ENCODE results near the gene C1orf167. TPM values are rescaled to one million over a fixed set of nuclear protein-coding genes. Genes with fewer than 3 reads are reported as not detected.

The C1orf167 gene
- total and polyA plus RNA-seq, 4 donors, result 0.37 TPM; not detected in 3

- peak; percentile 93 for DNase-seq (ENCODE audit: low spot score)
- Histone ChIP-seq H3K36me3 (ENCODE audit: control insufficient read depth in 4 of 4, insufficient read depth in 3 of 4, low read depth in 1 of 4, low read length in 3 of 4) (no peaks in the 10 kb centered on the region), H3K27me3 (ENCODE audit: control insufficient read depth in 4 of 4, insufficient read depth in 4 of 4, low read length in 3 of 4) (no peaks in the 10 kb centered on the region), H3K27ac (ENCODE audit: low read depth in 1 of 2, low read length in 2 of 2) (peak within 1 kb of the TSS; percentile 85 to 89), H3K4me1 (ENCODE audit: control insufficient read depth in 4 of 4, insufficient read depth in 4 of 4, low read length in 3 of 4) (peaks cover 1 to 14% (median 11%) of the 10 kb centered on the region in 4 donors), H3K4me3 (ENCODE audit: low read depth in 1 of 3, low read length in 3 of 3) (peak within 1 kb of the TSS; percentile 74 to 91 (median 89)), H3K9me3 (ENCODE audit: control insufficient read depth in 4 of 4, low read length in 3 of 4) (no peaks in the 10 kb centered on the region), H3K9ac (ENCODE audit: low read depth in 1 of 2, low read length in 2 of 2) (peak within 1 kb of the TSS; percentile 32 to 84)
- under 1% methylated on average over 59 of the region's 59 CpGs for WGBS
- no peak for TF ChIP-seq HNF4A (conservative IDR thresholded peaks at IDR 0.05)
- no peak for TF ChIP-seq EGR1 (IDR thresholded peaks at IDR 0.05; ENCODE audit: low read depth in 2 of 2)
- TF ChIP-seq REST (IDR thresholded peaks at IDR 0.05), result peak; percentile 96
Observed at GRCh38 chr1:11735854-11736745, 25.9 kb upstream of the C1orf167 start, which contains the start of gene AGTRAP. TSS of gene AGTRAP (plus strand) at chr1:11736136. CDS start at chr1:11736209, 73 bp downstream.

GRCh38 chr1:11736746-11737639 is 25.0 kb upstream of the C1orf167 start:
- Histone ChIP-seq H3K27ac (ENCODE audit: low read depth in 1 of 2, low read length in 2 of 2) (peak overlapping the region; percentile 85 to 89), H3K4me3 (ENCODE audit: low read depth in 1 of 3, low read length in 3 of 3) (peak overlapping the region; percentile 74 to 91 (median 89)), H3K36me3 (ENCODE audit: control insufficient read depth in 4 of 4, insufficient read depth in 3 of 4, low read depth in 1 of 4, low read length in 3 of 4) (no peaks in the 10 kb centered on the region), H3K9ac (ENCODE audit: low read depth in 1 of 2, low read length in 2 of 2) (peak overlapping the region; percentile 32 to 84), H3K4me1 (ENCODE audit: control insufficient read depth in 4 of 4, insufficient read depth in 4 of 4, low read length in 3 of 4) (peaks cover 1 to 14% (median 9%) of the 10 kb centered on the region in 4 donors), H3K27me3 (ENCODE audit: control insufficient read depth in 4 of 4, insufficient read depth in 4 of 4, low read length in 3 of 4) (no peaks in the 10 kb centered on the region), H3K9me3 (ENCODE audit: control insufficient read depth in 4 of 4, low read length in 3 of 4) (no peaks in the 10 kb centered on the region)
- TF ChIP-seq HNF4A (conservative IDR thresholded peaks at IDR 0.05), result peak in 1 of 2 donors; percentile 65
- peak; percentile 70 for TF ChIP-seq YY1 (IDR thresholded peaks at IDR 0.05)
- TF ChIP-seq REST (IDR thresholded peaks at IDR 0.05), result no peak
- TF ChIP-seq EGR1 (IDR thresholded peaks at IDR 0.05; ENCODE audit: low read depth in 2 of 2), result peak in 1 of 2 donors; percentile 9
- WGBS, result 18% methylated on average over 15 of the region's 15 CpGs
- no peak for DNase-seq (ENCODE audit: low spot score)
